Duodenal mucosa (tissue), 2 donors: Measurements from ENCODE around the gene ATRAID.
A peak's percentile ranks its signal among the peaks of the same experiment; 100 is the strongest.

ENCODE experiments used
- H3K27ac ChIP-seq: one replicate; pipeline ENCODE4 v1.7.0; 2013; ENCODE audit warnings: low read depth, low read length
- H3K27me3 ChIP-seq, 2 donors: one replicate each; pipeline ENCODE4 v1.7.0; 2013; ENCODE audit warnings: low read length in 2 of 2, control low read depth in 1 of 2; ENCODE audit not compliant: insufficient read depth in 2 of 2, control insufficient read depth in 1 of 2
- H3K36me3 ChIP-seq, 2 donors: one replicate each; pipeline ENCODE4 v1.7.0; 2013; ENCODE audit warnings: low read length in 2 of 2, control low read depth in 1 of 2; ENCODE audit not compliant: insufficient read depth in 2 of 2, control insufficient read depth in 1 of 2
- H3K4me1 ChIP-seq, 2 donors: one replicate each; pipeline ENCODE4 v1.7.0; 2013; ENCODE audit warnings: low read length in 2 of 2, control low read depth in 1 of 2; ENCODE audit not compliant: insufficient read depth in 2 of 2, control insufficient read depth in 1 of 2
- H3K4me3 ChIP-seq, 2 donors: one replicate each; pipeline ENCODE4 v1.7.0; 2013; ENCODE audit warnings: low read length in 2 of 2, low read depth in 1 of 2
- H3K9ac ChIP-seq, 2 donors: one replicate each; pipeline ENCODE4 v1.7.0; 2013; ENCODE audit warnings: low read length in 2 of 2, low read depth in 1 of 2
- H3K9me3 ChIP-seq, 2 donors: one replicate each; pipeline ENCODE4 v1.7.0; 2013; ENCODE audit warnings: low read length in 2 of 2, control low read depth in 1 of 2; ENCODE audit not compliant: control insufficient read depth in 1 of 2

Gene ATRAID

DNA sequence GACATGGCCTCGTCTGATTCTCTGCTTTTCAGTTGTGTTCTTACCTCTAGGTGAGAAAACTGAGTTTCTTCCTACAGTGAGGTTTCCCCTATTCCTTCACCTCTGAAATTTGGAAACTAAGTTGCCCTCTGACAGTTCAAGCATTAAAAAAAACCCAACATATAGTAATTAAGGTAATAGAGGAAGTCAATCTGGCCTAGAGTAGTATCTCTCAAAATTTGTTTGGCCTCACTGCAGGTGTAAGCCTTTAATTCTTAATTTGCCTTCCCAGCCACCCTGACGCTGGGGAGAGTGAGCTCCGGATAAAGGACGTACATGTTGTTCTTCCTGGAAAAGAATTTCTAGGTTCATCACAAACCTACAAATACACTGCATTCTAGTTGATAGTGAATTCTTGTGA is 6.8 kb downstream of the ATRAID start:
- H3K27ac ChIP-seq: no peak overlapping the region
- H3K36me3 ChIP-seq: peaks cover 10 to 36% of the 10 kb centered on the region in 2 donors
- H3K4me1 ChIP-seq: peaks cover 17 to 25% of the 10 kb centered on the region in 2 donors
- peak overlapping the region; percentile 45 to 83 for H3K9ac ChIP-seq
- H3K9me3 ChIP-seq: no peaks in the 10 kb centered on the region
- peak overlapping the region in 1 of 2 donors; percentile 72 for H3K4me3 ChIP-seq
- H3K27me3 ChIP-seq: no peaks in the 10 kb centered on the region

DNA sequence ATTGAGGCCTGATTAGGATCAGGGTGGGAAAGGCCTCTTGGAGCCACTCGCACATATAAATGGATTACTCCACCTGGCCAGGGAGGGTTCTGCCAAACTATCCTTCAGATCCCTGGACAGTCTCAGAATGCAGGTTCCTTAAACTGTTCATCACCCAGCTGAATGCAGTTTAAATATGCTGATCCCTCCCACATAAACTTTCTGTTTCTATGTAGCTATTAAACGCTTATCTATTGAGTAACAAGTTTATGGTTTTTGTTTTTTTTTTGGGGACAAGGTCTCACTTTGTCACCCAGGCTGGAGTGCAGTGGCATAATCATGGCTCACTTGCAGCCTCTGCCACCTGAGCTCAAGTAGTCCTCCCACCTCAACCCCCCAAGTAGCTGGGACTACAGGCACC is 7.2 kb downstream of the ATRAID start:
- Histone ChIP-seq H3K4me1 (peaks cover 17 to 25% of the 10 kb centered on the region in 2 donors), H3K27ac (no peak overlapping the region), H3K4me3 (no peak overlapping the region), H3K36me3 (peaks cover 14 to 41% of the 10 kb centered on the region in 2 donors), H3K27me3 (no peaks in the 10 kb centered on the region), H3K9me3 (no peaks in the 10 kb centered on the region), H3K9ac (no peak overlapping the region)

DNA sequence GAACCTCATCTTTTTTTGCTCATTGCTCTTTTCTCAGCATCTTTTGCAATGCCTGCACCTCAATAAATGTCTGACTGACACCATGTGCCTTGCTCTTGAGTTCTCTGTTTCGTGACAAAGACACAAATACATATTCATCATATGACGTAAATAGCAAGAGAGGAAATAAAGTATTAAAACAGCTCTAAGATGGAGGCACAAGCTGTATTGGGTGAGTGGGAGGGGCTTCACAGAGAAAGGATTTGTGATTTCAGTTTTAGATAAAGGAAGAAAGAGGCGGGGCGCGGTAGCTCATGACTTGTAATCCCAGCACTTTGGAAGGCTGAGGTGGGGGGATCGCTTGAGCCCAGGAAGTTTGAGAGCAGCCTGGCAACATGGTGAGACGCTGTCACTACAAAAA is 8.2 kb downstream of the ATRAID start:
- Histone ChIP-seq H3K27ac (no peak overlapping the region), H3K4me3 (no peak overlapping the region), H3K36me3 (peaks cover 23 to 49% of the 10 kb centered on the region in 2 donors), H3K9me3 (no peaks in the 10 kb centered on the region), H3K4me1 (peaks cover 17 to 25% of the 10 kb centered on the region in 2 donors), H3K27me3 (no peaks in the 10 kb centered on the region), H3K9ac (no peak overlapping the region)

- Histone ChIP-seq H3K36me3 (peaks cover 31 to 52% of the 10 kb centered on the region in 2 donors), H3K4me1 (peaks cover 17 to 25% of the 10 kb centered on the region in 2 donors), H3K27ac (no peak overlapping the region), H3K27me3 (no peaks in the 10 kb centered on the region), H3K9me3 (no peaks in the 10 kb centered on the region), H3K4me3 (no peak overlapping the region), H3K9ac (no peak overlapping the region)
Measured at GRCh38 chr2:27221166-27221565, 9.3 kb downstream of the ATRAID start.

DNA sequence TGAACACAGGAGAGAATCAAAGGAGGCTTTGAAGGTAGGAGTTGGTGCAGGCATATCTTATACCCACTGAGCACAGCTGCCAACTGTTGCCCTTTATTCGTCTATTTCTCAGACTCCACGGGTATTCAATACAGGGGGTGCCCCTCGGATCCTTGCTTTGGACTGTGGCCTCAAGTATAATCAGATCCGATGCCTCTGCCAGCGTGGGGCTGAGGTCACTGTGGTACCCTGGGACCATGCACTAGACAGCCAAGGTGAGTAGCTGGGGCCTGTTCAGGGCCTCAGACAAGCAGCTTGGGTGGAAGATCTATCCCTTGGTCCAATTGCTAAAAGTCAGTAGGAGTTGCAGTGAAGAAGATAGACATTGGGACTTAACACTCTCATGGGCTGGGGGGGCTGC is 10.6 kb downstream of the ATRAID start:
- H3K4me1 ChIP-seq: peaks cover 17 to 19% of the 10 kb centered on the region in 2 donors
- H3K4me3 ChIP-seq: no peak overlapping the region
- peaks cover 38 to 65% of the 10 kb centered on the region in 2 donors for H3K36me3 ChIP-seq
- H3K9ac ChIP-seq: no peak overlapping the region
- H3K27ac ChIP-seq: no peak overlapping the region
- H3K9me3 ChIP-seq: no peaks in the 10 kb centered on the region
- H3K27me3 ChIP-seq: no peaks in the 10 kb centered on the region

GRCh38 chr2:27223416-27223815 is 11.6 kb downstream of the ATRAID start:
- H3K27me3 ChIP-seq: no peaks in the 10 kb centered on the region
- H3K9me3 ChIP-seq: no peaks in the 10 kb centered on the region
- H3K36me3 ChIP-seq: peaks cover 38 to 72% of the 10 kb centered on the region in 2 donors
- no peak overlapping the region for H3K27ac ChIP-seq
- peaks cover 8 to 9% of the 10 kb centered on the region in 2 donors for H3K4me1 ChIP-seq
- no peak overlapping the region for H3K4me3 ChIP-seq
- H3K9ac ChIP-seq: no peak overlapping the region

GRCh38 chr2:27225526-27225925 is 13.7 kb downstream of the ATRAID start:
- Histone ChIP-seq H3K27me3 (no peaks in the 10 kb centered on the region), H3K9ac (no peak overlapping the region), H3K27ac (no peak overlapping the region), H3K4me3 (no peak overlapping the region), H3K9me3 (no peaks in the 10 kb centered on the region), H3K36me3 (peaks cover 38 to 83% of the 10 kb centered on the region in 2 donors), H3K4me1 (no peaks in the 10 kb centered on the region)

- no peak overlapping the region for H3K4me3 ChIP-seq
- H3K27ac ChIP-seq: no peak overlapping the region
- no peaks in the 10 kb centered on the region for H3K9me3 ChIP-seq
- H3K4me1 ChIP-seq: no peaks in the 10 kb centered on the region
- H3K36me3 ChIP-seq: peaks cover 44 to 82% of the 10 kb centered on the region in 2 donors
- no peaks in the 10 kb centered on the region for H3K27me3 ChIP-seq
- no peak overlapping the region for H3K9ac ChIP-seq
Measured at GRCh38 chr2:27227501-27227900, 15.7 kb downstream of the ATRAID start.

DNA sequence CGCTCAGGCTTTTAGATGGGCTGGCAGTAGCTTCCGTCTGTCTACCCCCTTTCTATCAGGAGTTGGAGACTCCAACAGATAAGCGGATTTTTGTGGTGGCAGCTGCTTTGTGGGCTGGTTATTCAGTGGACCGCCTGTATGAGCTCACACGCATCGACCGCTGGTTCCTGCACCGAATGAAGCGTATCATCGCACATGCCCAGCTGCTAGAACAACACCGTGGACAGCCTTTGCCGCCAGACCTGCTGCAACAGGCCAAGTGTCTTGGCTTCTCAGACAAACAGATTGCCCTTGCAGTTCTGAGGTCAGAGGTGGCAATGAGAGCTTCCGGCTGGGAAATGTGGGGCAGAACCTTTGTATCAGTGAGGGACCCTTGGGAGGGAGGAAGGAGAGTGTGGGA is 20.1 kb downstream of the ATRAID start:
- no peaks in the 10 kb centered on the region for H3K9me3 ChIP-seq
- H3K4me1 ChIP-seq: no peaks in the 10 kb centered on the region
- no peak overlapping the region for H3K9ac ChIP-seq
- H3K36me3 ChIP-seq: peaks cover 40 to 85% of the 10 kb centered on the region in 2 donors
- no peaks in the 10 kb centered on the region for H3K27me3 ChIP-seq
- no peak overlapping the region for H3K27ac ChIP-seq
- no peak overlapping the region for H3K4me3 ChIP-seq

GRCh38 chr2:27233341-27233740 is 21.5 kb downstream of the ATRAID start:
- H3K36me3 ChIP-seq: peaks cover 46 to 87% of the 10 kb centered on the region in 2 donors
- H3K4me3 ChIP-seq: no peak overlapping the region
- no peaks in the 10 kb centered on the region for H3K4me1 ChIP-seq
- H3K9ac ChIP-seq: no peak overlapping the region
- no peaks in the 10 kb centered on the region for H3K27me3 ChIP-seq
- H3K27ac ChIP-seq: no peak overlapping the region
- H3K9me3 ChIP-seq: no peaks in the 10 kb centered on the region

DNA sequence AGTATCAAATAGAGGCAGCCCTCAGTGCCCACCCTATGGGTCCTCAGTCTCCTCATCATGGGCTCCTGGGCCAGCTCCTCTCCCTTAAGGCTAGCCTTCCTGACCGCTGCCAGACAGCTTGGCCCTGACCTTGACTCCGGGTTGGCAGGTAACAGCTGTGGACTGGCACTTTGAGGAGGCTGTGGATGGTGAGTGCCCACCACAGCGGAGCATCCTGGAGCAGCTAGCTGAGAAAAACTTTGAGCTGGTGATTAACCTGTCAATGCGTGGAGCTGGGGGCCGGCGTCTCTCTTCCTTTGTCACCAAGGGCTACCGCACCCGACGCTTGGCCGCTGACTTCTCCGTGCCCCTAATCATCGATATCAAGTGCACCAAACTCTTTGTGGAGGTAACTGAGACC is 24.3 kb downstream of the ATRAID start:
- H3K9ac ChIP-seq: no peak overlapping the region
- no peak overlapping the region for H3K27ac ChIP-seq
- no peak overlapping the region for H3K4me3 ChIP-seq
- H3K9me3 ChIP-seq: no peaks in the 10 kb centered on the region
- no peaks in the 10 kb centered on the region for H3K27me3 ChIP-seq
- H3K36me3 ChIP-seq: peaks cover 65 to 97% of the 10 kb centered on the region in 2 donors
- H3K4me1 ChIP-seq: no peaks in the 10 kb centered on the region
